ENCODE data around the gene FZD2. TPM values are rescaled to one million over a fixed set of nuclear protein-coding genes. Genes with fewer than 3 reads are reported as not detected.
"Not testable (repeated sequence)": the region's sequence is repeated elsewhere in the genome, so short reads cannot be mapped to it uniquely, and the experiment has no call there.

The FZD2 gene
- total RNA-seq, result 1 to 10 TPM in 1 of 2 donors, under 1 TPM in 1; 0.67 to 2.0 TPM

GRCh38 chr17:44556832-44557606, at the start of gene FZD2:
Gene FZD2, plus strand, starts transcription at chr17:44557484. Its CDS starts 205 bp downstream, at chr17:44557689.
- H3K9me3 ChIP-seq, result no peaks in the 10 kb centered on the region
- intact Hi-C loops (cut with DNase I), result no loop called here
- peak within 1 kb of the TSS; percentile 34 for H3K27ac ChIP-seq
- peak; percentile 74 for DNase-seq
- peaks cover 19% of the 10 kb centered on the region for H3K27me3 ChIP-seq
- no peaks in the 10 kb centered on the region for H3K4me1 ChIP-seq
- H3K36me3 ChIP-seq, result no peaks in the 10 kb centered on the region
- peak within 1 kb of the TSS; percentile 40 for H3K4me3 ChIP-seq
- peak within 1 kb of the TSS; percentile 43 to 63 for H3K9ac ChIP-seq (ENCODE audit: low read depth in 2 of 2, low read length in 2 of 2)
- TF ChIP-seq CTCF (IDR thresholded peaks at IDR 0.05), result no peak

- intact Hi-C loops (cut with DNase I), result loop anchor here (10.0 kb wide), 1 partner anchor 107 kb away; no protein-coding TSS in a partner anchor
These were observed 45.8 kb upstream of the FZD2 start for GRCh38 chr17:44511241-44512134.

GRCh38 chr17:44518032-44518431, 39.3 kb upstream of the FZD2 start:
- no peaks in the 10 kb centered on the region for H3K27me3 ChIP-seq
- no peak overlapping the region for H3K27ac ChIP-seq
- intact Hi-C loops (cut with DNase I), result loop anchor here (10.0 kb wide), 1 partner anchor 113 kb away; no protein-coding TSS in a partner anchor
- no peak for TF ChIP-seq CTCF (IDR thresholded peaks at IDR 0.05)
- H3K4me1 ChIP-seq, result no peaks in the 10 kb centered on the region
- DNase-seq, result no peak
- no peaks in the 10 kb centered on the region for H3K9me3 ChIP-seq
- H3K4me3 ChIP-seq, result no peak overlapping the region
- no peak overlapping the region for H3K9ac ChIP-seq (ENCODE audit: low read depth in 2 of 2, low read length in 2 of 2)
- H3K36me3 ChIP-seq, result no peaks in the 10 kb centered on the region

More at GRCh38 chr17:44511241-44512134, 45.8 kb upstream of the FZD2 start:
- not testable (repeated sequence) for H3K4me1 ChIP-seq; H3K9ac ChIP-seq (ENCODE audit: low read depth in 2 of 2, low read length in 2 of 2); H3K27me3 ChIP-seq; DNase-seq; H3K4me3 ChIP-seq; H3K27ac ChIP-seq; H3K36me3 ChIP-seq; H3K9me3 ChIP-seq

GRCh38 chr17:44522883-44523671, 34.2 kb upstream of the FZD2 start:
- H3K4me3 ChIP-seq, result no peak overlapping the region
- no peaks in the 10 kb centered on the region for H3K9me3 ChIP-seq
- intact Hi-C loops (cut with DNase I), result no loop called here
- peak; percentile 67 for DNase-seq
- no peaks in the 10 kb centered on the region for H3K27me3 ChIP-seq
- H3K9ac ChIP-seq (ENCODE audit: low read depth in 2 of 2, low read length in 2 of 2), result no peak overlapping the region
- no peak overlapping the region for H3K27ac ChIP-seq
- TF ChIP-seq CTCF (IDR thresholded peaks at IDR 0.05), result peak; percentile 40
- H3K36me3 ChIP-seq, result no peaks in the 10 kb centered on the region
- H3K4me1 ChIP-seq, result no peaks in the 10 kb centered on the region

- Histone ChIP-seq H3K4me1 (no peaks in the 10 kb centered on the region), H3K9ac (ENCODE audit: low read depth in 2 of 2, low read length in 2 of 2) (no peak overlapping the region), H3K36me3 (no peaks in the 10 kb centered on the region), H3K9me3 (no peaks in the 10 kb centered on the region), H3K4me3 (no peak overlapping the region), H3K27ac (no peak overlapping the region), H3K27me3 (no peaks in the 10 kb centered on the region)
- intact Hi-C loops (cut with DNase I), result no loop called here
- DNase-seq, result no peak
- no peak for TF ChIP-seq CTCF (IDR thresholded peaks at IDR 0.05)
These were observed 33.7 kb upstream of the FZD2 start for GRCh38 chr17:44523672-44523972.
